Suprapubic skin (tissue), 4 donors: ENCODE measurements around the gene ALDH18A1. TPM values are rescaled to one million over a fixed set of nuclear protein-coding genes. Genes with fewer than 3 reads are reported as not detected.

ENCODE experiments used
- DNase-seq, 2 donors: peaks; one replicate each; pipeline ENCODE4 v3.0.0-alpha.2; 2019; ENCODE audit warnings: low spot score in 2 of 2
- H3K27ac ChIP-seq: fragments of 200-600 bp; sonication (generic); one replicate; pipeline ENCODE4 v1.5.1; 2019
- H3K27me3 ChIP-seq: fragments of 200-600 bp; sonication (generic); one replicate; pipeline ENCODE4 v1.5.1; 2019
- H3K36me3 ChIP-seq: fragments of 200-600 bp; sonication (generic); one replicate; pipeline ENCODE4 v1.5.1; 2019
- H3K4me1 ChIP-seq: fragments of 200-600 bp; sonication (generic); one replicate; pipeline ENCODE4 v1.5.1; 2019
- H3K4me3 ChIP-seq: fragments of 200-600 bp; sonication (generic); one replicate; pipeline ENCODE4 v1.5.1; 2019; ENCODE audit warnings: mild to moderate bottlenecking
- H3K9me3 ChIP-seq: fragments of 200-600 bp; sonication (generic); one replicate; pipeline ENCODE4 v1.5.1; 2019
- EP300 ChIP-seq: sonication (generic); formaldehyde crosslinking; IDR thresholded peaks from one replicate; pipeline ENCODE4 v1.6.1; 2017; ENCODE audit warnings: antibody characterized with exemption
- POLR2A ChIP-seq, 2 donors: fragments of 450-650 bp; IDR thresholded peaks; one replicate each; pipeline ENCODE4 v1.6.1; 2017; ENCODE audit warnings: antibody characterized with exemption in 2 of 2, mild to moderate bottlenecking in 2 of 2, moderate library complexity in 2 of 2
- POLR2AphosphoS5 ChIP-seq, 3 donors: sonication (generic); formaldehyde crosslinking; IDR thresholded peaks; one replicate each; pipeline ENCODE4 v1.6.1; 2017; ENCODE audit warnings: antibody characterized with exemption in 3 of 3
- WGBS: methylation state at CpG from one replicate; pipeline ENCODE4 v1.1.5; 2018; 5-methylcytosine and 5-hydroxymethylcytosine counted together
- total RNA-seq, 4 donors: library from RNA; depleted of rRNA; stranded (reverse); fragments of >200 nt; gene quantifications; one replicate each; pipeline ENCODE4 v1.1.0, GENCODE V29; 2016
- TF ChIP-seq, protein P1 (sequence below), 2 donors: fragments of 200-600 bp in 1 of 2; fragments of 450-650 bp in 1 of 2; sonication (generic) in 1 of 2; IDR thresholded peaks; one replicate each; pipeline ENCODE4 v1.5.1; 2016 to 2019; ENCODE audit warnings: antibody characterized with exemption in 2 of 2, mild to moderate bottlenecking in 1 of 2, moderate library complexity in 1 of 2

Gene ALDH18A1
- total RNA-seq, 4 donors from 2014 or later = 24.9 to 44.6 (median 31.2) TPM

DNA sequence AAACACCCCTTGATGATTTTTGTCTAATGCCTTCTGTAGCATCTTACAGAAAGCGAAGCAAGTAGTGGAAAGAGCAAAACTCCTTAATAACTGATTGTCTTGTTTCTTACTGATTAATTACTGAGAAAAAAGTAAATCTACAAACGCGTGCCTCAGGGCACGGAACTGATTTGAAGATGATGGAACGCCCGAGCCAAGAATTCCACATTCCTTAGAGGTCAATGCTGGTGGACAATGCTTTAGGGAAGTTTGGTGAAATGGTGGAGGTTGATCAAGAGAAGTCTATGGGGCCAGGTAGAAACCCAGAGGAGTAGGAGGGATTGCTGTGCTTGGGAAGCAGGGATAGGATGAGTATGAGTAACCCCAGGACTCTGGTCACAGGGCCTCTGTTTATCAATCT is 90.4 kb downstream of the ALDH18A1 start:
- 87% methylated on average over 6 of the region's 6 CpGs for WGBS
- Histone ChIP-seq H3K27ac (no peak overlapping the region), H3K9me3 (no peaks in the 10 kb centered on the region), H3K27me3 (no peaks in the 10 kb centered on the region), H3K4me3 (no peak overlapping the region), H3K36me3 (no peaks in the 10 kb centered on the region), H3K4me1 (peaks cover 5% of the 10 kb centered on the region)
- DNase-seq = no peak
- TF ChIP-seq, protein P1, sequence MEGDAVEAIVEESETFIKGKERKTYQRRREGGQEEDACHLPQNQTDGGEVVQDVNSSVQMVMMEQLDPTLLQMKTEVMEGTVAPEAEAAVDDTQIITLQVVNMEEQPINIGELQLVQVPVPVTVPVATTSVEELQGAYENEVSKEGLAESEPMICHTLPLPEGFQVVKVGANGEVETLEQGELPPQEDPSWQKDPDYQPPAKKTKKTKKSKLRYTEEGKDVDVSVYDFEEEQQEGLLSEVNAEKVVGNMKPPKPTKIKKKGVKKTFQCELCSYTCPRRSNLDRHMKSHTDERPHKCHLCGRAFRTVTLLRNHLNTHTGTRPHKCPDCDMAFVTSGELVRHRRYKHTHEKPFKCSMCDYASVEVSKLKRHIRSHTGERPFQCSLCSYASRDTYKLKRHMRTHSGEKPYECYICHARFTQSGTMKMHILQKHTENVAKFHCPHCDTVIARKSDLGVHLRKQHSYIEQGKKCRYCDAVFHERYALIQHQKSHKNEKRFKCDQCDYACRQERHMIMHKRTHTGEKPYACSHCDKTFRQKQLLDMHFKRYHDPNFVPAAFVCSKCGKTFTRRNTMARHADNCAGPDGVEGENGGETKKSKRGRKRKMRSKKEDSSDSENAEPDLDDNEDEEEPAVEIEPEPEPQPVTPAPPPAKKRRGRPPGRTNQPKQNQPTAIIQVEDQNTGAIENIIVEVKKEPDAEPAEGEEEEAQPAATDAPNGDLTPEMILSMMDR (IDR thresholded peaks at IDR 0.05) = no peak
- no peak for TF ChIP-seq POLR2AphosphoS5 (IDR thresholded peaks at IDR 0.05)
- TF ChIP-seq POLR2A (IDR thresholded peaks at IDR 0.05) = no peak
- TF ChIP-seq EP300 = no peak

DNA sequence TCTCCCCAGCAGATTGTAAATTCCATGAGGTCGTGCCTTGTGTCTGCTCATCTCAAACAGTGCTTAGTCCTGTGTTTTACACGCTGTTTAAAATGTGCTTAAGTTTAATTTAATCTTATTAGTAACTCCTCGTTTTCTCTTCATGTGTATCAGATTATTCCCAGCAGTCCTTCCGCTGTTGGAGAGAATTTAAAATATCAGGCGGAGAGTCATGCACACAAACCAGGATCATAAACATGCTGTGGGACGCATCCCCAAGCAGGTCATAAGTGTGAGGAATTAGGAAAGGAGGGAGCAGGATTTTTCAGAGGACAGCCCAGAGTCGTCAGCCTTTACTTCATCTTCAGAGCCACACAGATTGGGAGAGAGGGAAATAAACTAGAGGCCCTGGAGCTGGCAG is 91.2 kb downstream of the ALDH18A1 start:
- H3K4me1 ChIP-seq = peaks cover 5% of the 10 kb centered on the region
- H3K4me3 ChIP-seq = no peak overlapping the region
- DNase-seq = no peak
- no peak overlapping the region for H3K27ac ChIP-seq
- no peaks in the 10 kb centered on the region for H3K9me3 ChIP-seq
- no peaks in the 10 kb centered on the region for H3K36me3 ChIP-seq
- TF ChIP-seq EP300 = no peak
- TF ChIP-seq POLR2AphosphoS5 (IDR thresholded peaks at IDR 0.05) = no peak
- no peak for TF ChIP-seq POLR2A (IDR thresholded peaks at IDR 0.05)
- TF ChIP-seq, protein P1 (IDR thresholded peaks at IDR 0.05) = no peak
- H3K27me3 ChIP-seq = no peaks in the 10 kb centered on the region
- WGBS = 88% methylated on average over 7 of the region's 7 CpGs

DNA sequence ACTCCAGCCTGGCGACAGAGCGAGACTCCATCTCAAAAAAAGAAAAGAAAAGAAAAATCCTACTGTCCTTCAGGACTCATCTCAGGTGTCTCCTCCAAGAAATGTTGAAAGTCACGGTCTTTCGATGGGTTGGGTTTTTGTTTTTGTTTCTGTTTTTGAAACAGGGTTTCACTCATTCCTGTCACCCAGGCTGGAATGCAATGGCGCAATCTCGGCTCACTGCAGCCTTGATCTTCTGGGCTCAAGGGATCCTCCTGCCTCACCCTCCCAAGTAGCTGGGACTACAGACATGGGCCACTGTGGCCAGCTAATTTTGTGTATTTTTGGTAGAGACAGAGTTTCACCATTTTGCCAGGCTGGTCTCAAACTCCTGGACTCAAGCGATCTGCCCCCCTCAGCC is 92.2 kb downstream of the ALDH18A1 start:
- 94% methylated on average over 7 of the region's 7 CpGs for WGBS
- peaks cover 14% of the 10 kb centered on the region for H3K4me1 ChIP-seq
- H3K9me3 ChIP-seq = no peaks in the 10 kb centered on the region
- TF ChIP-seq, protein P1 (IDR thresholded peaks at IDR 0.05) = no peak
- TF ChIP-seq POLR2A (IDR thresholded peaks at IDR 0.05) (no peak), EP300 (no peak), POLR2AphosphoS5 (IDR thresholded peaks at IDR 0.05) (no peak)
- no peak overlapping the region for H3K4me3 ChIP-seq
- H3K27ac ChIP-seq = no peak overlapping the region
- DNase-seq = peak in 1 of 2 donors; percentile 13
- no peaks in the 10 kb centered on the region for H3K27me3 ChIP-seq
- no peaks in the 10 kb centered on the region for H3K36me3 ChIP-seq

DNA sequence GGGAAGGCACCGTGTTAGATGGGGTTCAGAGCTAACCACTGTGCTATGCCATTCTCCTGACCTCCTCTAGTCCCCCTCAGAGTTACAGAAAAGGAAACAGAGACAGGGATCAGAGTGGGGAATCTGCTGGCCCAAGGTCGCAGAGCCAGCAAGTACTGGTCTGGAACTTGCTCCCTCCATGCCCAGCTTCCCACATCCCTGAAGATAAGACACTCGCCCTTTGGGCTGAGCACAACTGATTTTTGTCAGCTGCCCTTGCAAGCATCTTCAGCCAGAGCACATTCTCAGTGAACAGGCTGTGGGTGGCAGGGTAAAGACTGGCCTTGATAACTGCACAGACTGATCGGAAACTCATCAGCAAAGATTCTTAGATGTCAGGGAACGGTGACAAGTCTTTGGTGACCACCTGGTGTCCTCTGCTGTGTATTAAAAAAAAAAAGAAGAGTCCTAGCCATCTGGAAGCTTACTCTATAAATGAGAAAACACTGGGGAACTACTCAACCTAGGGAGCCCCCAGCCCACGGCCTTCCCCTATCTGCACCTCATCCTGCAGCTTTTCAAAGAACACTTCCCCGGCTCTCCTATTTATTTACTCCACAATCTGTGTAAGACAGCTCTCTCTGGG is 94.1 kb downstream of the ALDH18A1 start:
- H3K36me3 ChIP-seq = no peaks in the 10 kb centered on the region
- H3K4me1 ChIP-seq = peaks cover 14% of the 10 kb centered on the region
- H3K4me3 ChIP-seq = no peak overlapping the region
- TF ChIP-seq POLR2AphosphoS5 (IDR thresholded peaks at IDR 0.05) = no peak
- no peak for TF ChIP-seq EP300
- H3K27ac ChIP-seq = no peak overlapping the region
- DNase-seq = peak in 1 of 2 donors; percentile 55
- H3K27me3 ChIP-seq = no peaks in the 10 kb centered on the region
- no peaks in the 10 kb centered on the region for H3K9me3 ChIP-seq
- WGBS = 66% methylated on average over 6 of the region's 7 CpGs

DNA sequence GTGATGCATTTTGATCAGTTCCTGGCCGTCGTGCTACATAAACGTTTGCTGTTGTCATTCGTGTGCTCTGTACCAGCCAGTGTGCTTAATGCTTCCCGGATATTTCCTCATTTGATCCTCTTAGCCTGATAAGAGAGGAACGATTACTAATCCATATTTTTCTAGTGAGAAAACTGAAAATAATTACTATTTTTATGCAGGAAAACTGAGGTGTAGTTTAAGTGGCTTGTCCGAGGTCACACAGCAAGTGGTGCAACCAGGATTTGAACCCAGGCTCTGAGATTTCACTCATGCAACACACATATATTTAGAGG is 94.7 kb downstream of the ALDH18A1 start:
- Histone ChIP-seq H3K27ac (no peak overlapping the region), H3K4me3 (peak overlapping the region; percentile 81)
- 43% methylated on average over 7 of the region's 7 CpGs for WGBS

More for the DNA sequence above, 94.7 kb downstream of the ALDH18A1 start:
- H3K9me3 ChIP-seq = no peaks in the 10 kb centered on the region
- DNase-seq = no peak
- no peaks in the 10 kb centered on the region for H3K27me3 ChIP-seq
- H3K4me1 ChIP-seq = peaks cover 14% of the 10 kb centered on the region
- H3K36me3 ChIP-seq = no peaks in the 10 kb centered on the region
- TF ChIP-seq POLR2A (IDR thresholded peaks at IDR 0.05) = no peak
- TF ChIP-seq POLR2AphosphoS5 (IDR thresholded peaks at IDR 0.05) = no peak
- no peak for TF ChIP-seq EP300
- TF ChIP-seq, protein P1 (IDR thresholded peaks at IDR 0.05) = no peak
